Measurements from ENCODE around the gene TCEA2.
A peak's percentile ranks its signal among the peaks of the same experiment; 100 is the strongest.
"Not testable (repeated sequence)": the region's sequence is repeated elsewhere in the genome, so short reads cannot be mapped to it uniquely, and the experiment has no call there.

TCEA2 gene

DNA sequence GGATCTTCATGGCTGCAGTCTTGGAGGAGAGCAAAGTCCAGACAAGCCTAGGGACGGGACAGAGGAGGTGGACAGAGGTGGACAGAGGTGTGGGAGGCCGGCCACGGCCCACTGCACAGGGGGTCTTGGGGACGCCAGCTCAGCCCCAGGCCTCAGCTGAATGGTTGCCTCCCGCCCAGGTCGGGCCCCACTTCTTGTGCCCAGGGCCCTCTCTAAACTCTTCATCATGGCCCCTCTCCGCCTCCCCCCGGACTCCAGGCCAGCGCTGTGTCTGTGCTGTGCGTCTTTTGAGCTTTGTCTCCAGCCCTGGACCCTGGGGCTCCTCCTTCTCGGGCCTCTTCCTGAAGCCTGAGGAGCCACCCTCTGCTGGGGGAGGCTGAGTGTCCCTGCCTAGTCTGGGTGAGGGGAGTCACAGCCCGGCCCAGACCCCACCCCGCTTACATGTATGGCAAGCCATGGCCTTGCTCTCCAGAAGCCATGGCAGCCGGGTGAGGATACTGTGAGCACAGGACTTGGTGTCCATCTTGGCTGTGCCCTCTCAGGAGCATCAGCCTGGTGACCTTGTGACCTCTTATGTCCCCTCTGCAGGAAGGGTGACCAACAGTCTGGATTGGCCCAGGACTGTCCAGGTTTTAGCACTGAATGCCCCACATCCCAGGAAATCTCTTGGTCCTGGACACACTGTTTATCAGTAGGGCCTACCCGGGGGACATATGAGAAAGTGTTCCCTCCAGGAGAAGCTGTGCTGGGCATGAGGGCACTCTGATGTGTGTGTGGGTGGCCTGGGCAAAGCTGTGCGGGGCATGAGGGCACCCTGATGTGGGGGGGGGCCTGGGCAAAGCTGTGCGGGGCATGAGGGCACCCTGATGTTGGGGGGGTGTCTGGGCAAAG is 53.8 kb downstream of the TCEA2 start:
- H3K9ac ChIP-seq (ENCODE audit: low read length) = no peak overlapping the region
- H3K9me3 ChIP-seq (ENCODE audit: control insufficient read depth, low read length) = no peaks in the 10 kb centered on the region
- H3K4me3 ChIP-seq (ENCODE audit: low read length) = no peak overlapping the region
- no peaks in the 10 kb centered on the region for H3K36me3 ChIP-seq (ENCODE audit: control insufficient read depth, insufficient read depth, low read length)
- peaks cover 6% of the 10 kb centered on the region for H3K4me1 ChIP-seq (ENCODE audit: control insufficient read depth, insufficient read depth, low read length)
- peaks cover 11% of the 10 kb centered on the region for H3K27me3 ChIP-seq (ENCODE audit: control insufficient read depth, insufficient read depth, low read length)

DNA sequence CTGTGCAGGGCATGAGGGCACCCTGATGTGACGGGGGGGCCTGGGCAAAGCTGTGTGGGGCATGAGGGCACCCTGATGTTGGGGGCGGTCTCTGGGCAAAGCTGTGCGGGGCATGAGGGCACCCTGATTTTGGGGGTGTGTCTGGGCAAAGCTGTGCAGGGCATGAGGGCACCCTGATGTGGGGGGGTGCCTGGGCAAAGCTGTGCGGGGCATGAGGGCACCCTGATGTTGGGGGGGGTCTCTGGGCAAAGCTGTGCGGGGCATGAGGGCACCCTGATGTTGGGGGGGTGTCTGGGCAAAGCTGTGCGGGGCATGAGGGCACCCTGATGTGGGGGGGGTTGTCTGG is 54.4 kb downstream of the TCEA2 start:
- not testable (repeated sequence) for H3K36me3 ChIP-seq (ENCODE audit: control insufficient read depth, insufficient read depth, low read length); H3K4me1 ChIP-seq (ENCODE audit: control insufficient read depth, insufficient read depth, low read length); H3K9me3 ChIP-seq (ENCODE audit: control insufficient read depth, low read length); H3K4me3 ChIP-seq (ENCODE audit: low read length); H3K9ac ChIP-seq (ENCODE audit: low read length)
- peaks cover 13% of the 10 kb centered on the region for H3K27me3 ChIP-seq (ENCODE audit: control insufficient read depth, insufficient read depth, low read length)

DNA sequence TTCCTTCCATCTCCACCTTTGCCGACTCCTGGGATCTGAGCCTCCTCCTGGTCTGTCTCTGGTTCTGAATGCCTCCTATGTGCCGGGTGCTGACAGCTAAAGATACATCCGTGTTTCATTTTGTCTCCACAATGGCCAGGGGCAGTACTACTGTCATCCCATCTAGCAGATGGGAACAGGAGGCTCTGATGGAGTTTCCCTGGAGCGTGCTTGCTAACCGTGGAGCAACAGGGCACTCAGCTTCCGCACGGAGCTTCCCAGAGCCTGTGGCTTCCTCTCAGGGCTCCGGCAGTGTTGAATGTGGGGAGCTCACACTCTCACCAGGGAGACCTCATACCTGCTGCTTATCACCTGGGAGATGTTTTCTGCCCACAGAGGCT is 56.3 kb downstream of the TCEA2 start:
- H3K36me3 ChIP-seq (ENCODE audit: control insufficient read depth, insufficient read depth, low read length) = no peaks in the 10 kb centered on the region

DNA sequence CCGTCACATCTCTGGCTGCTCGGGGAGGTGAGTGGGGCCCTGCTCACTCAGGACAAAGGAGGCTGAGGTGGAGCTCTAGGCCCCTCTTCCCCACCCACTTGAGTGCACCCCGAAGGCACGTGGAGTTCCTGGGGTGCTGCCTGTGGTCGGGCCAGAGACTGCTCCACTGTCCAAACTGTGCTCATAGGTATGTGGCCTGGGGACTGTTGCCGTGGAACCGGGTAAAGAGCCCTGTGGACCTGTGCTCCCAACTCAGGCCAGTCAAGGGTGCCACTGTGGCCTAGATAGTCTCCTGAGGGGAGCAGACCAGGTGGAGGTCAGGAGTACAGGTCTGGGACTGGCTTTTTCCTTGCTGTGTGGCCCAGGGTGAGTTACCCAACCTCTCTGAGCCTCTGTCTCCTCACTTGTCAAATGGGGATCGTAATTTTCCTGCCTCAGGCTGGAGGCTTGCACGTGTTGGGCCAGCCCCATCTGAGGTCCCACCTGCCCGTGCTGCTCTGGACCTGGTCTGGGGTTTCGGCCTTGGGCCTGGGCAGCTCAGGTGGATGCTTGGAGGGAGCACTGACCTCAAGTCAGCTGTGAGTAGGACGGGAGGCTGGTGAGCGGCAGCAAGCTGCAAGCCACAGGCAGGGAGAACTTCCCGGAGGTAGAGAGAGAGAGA is 56.8 kb downstream of the TCEA2 start:
- peaks cover 6% of the 10 kb centered on the region for H3K4me1 ChIP-seq (ENCODE audit: control insufficient read depth, insufficient read depth, low read length)
- H3K9ac ChIP-seq (ENCODE audit: low read length) = no peak overlapping the region

More for the DNA sequence above, 56.3 kb downstream of the TCEA2 start:
- H3K4me3 ChIP-seq (ENCODE audit: low read length) = no peak overlapping the region
- H3K27me3 ChIP-seq (ENCODE audit: control insufficient read depth, insufficient read depth, low read length) = peaks cover 13% of the 10 kb centered on the region
- H3K9ac ChIP-seq (ENCODE audit: low read length) = no peak overlapping the region
- no peaks in the 10 kb centered on the region for H3K9me3 ChIP-seq (ENCODE audit: control insufficient read depth, low read length)
- H3K4me1 ChIP-seq (ENCODE audit: control insufficient read depth, insufficient read depth, low read length) = peaks cover 6% of the 10 kb centered on the region

DNA sequence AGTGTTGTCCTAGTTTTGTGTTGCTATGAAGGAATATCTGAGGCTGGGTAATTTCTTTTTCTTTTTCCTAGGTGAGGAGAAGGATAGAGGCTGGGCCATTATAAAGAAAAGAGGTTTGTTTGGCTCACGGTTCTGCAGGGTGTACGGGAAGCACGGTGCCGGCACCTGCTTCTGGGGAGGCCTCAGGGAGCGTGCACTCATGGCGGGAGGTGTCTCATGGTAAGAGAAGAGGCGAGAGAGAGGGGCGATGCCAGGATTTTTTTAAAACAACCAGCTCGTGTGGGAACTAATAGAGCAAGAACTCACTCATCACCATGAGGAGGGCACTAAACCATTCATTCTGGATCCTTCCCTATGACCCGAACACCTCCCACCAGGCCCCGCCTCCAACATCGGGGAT is 58.6 kb downstream of the TCEA2 start:
- Histone ChIP-seq H3K27me3 (ENCODE audit: control insufficient read depth, insufficient read depth, low read length) (peaks cover 13% of the 10 kb centered on the region), H3K4me3 (ENCODE audit: low read length) (no peak overlapping the region), H3K9ac (ENCODE audit: low read length) (no peak overlapping the region), H3K4me1 (ENCODE audit: control insufficient read depth, insufficient read depth, low read length) (peaks cover 6% of the 10 kb centered on the region), H3K9me3 (ENCODE audit: control insufficient read depth, low read length) (no peaks in the 10 kb centered on the region), H3K36me3 (ENCODE audit: control insufficient read depth, insufficient read depth, low read length) (no peaks in the 10 kb centered on the region)

More for the DNA sequence above, 56.8 kb downstream of the TCEA2 start:
- no peaks in the 10 kb centered on the region for H3K9me3 ChIP-seq (ENCODE audit: control insufficient read depth, low read length)
- H3K27me3 ChIP-seq (ENCODE audit: control insufficient read depth, insufficient read depth, low read length) = peaks cover 13% of the 10 kb centered on the region
- peak overlapping the region; percentile 36 for H3K4me3 ChIP-seq (ENCODE audit: low read length)
- no peaks in the 10 kb centered on the region for H3K36me3 ChIP-seq (ENCODE audit: control insufficient read depth, insufficient read depth, low read length)
